GM12875 (cell line): ENCODE results near the gene SCGB2B2.

Experiments
- H3K4me3 ChIP-seq: one replicate; pipeline ENCODE4 v1.5.1; 2011; ENCODE audit warnings: low read depth, low read length, control low read depth
- CTCF ChIP-seq: IDR thresholded peaks from 2 replicates; pipeline ENCODE4 v1.5.1; 2011; ENCODE audit warnings: low read depth, mild to moderate bottlenecking, control low read depth, inconsistent platforms, low read length, moderate library complexity, borderline replicate concordance; ENCODE audit not compliant: insufficient read depth

Gene SCGB2B2

GRCh38 chr19:34645551-34645950 is 31.4 kb downstream of the SCGB2B2 start:
- no peak for TF ChIP-seq CTCF
- H3K4me3 ChIP-seq, result no peak overlapping the region

GRCh38 chr19:34644991-34645461 is 31.9 kb downstream of the SCGB2B2 start:
- H3K4me3 ChIP-seq, result no peak overlapping the region
- no peak for TF ChIP-seq CTCF

- TF ChIP-seq CTCF, result no peak
- no peak overlapping the region for H3K4me3 ChIP-seq
These were observed 34.7 kb downstream of the SCGB2B2 start for GRCh38 chr19:34642241-34642640.

- no peak overlapping the region for H3K4me3 ChIP-seq
- peak; percentile 71 for TF ChIP-seq CTCF
These were observed 37.4 kb downstream of the SCGB2B2 start for GRCh38 chr19:34639491-34640085.

GRCh38 chr19:34633802-34634201 is 43.2 kb downstream of the SCGB2B2 start:
- no peak for TF ChIP-seq CTCF
- no peak overlapping the region for H3K4me3 ChIP-seq
